Measurements from ENCODE around the gene CWH43.

GRCh38 chr4:48962636-48963035 is 23.4 kb upstream of the CWH43 start:
- TF ChIP-seq POLR2A (IDR thresholded peaks at IDR 0.05): no peak
- TF ChIP-seq CTCF (IDR thresholded peaks at IDR 0.05): no peak
